BLaER1 treated with 17β-estradiol and CSF1 and Interleukin-3, amounts not matched to agents 10 nM and 100 nM (cell line): ENCODE measurements around the gene CETP.

ENCODE experiments used
- H3K27ac ChIP-seq, 11 experiments: shearing (Covaris generic); formaldehyde crosslinking; 2 replicates each; pipeline ENCODE4 v1.8.1; 2022
- H3K27me3 ChIP-seq, 11 experiments: shearing (Covaris generic); formaldehyde crosslinking; 2 replicates each; pipeline ENCODE4 v1.8.1; 2022
- H3K36me3 ChIP-seq, 11 experiments: shearing (Covaris generic); formaldehyde crosslinking; 2 replicates each; pipeline ENCODE4 v1.8.1; 2022
- H3K4me1 ChIP-seq, 10 experiments: shearing (Covaris generic); formaldehyde crosslinking; 2 replicates each; pipeline ENCODE4 v1.8.1; 2022
- H3K4me2 ChIP-seq, 11 experiments: shearing (Covaris generic); formaldehyde crosslinking; 2 replicates each; pipeline ENCODE4 v1.8.1; 2022
- H3K4me3 ChIP-seq, 10 experiments: shearing (Covaris generic); formaldehyde crosslinking; 2 replicates each; pipeline ENCODE4 v1.8.1; 2022
- H3K9ac ChIP-seq, 11 experiments: shearing (Covaris generic); formaldehyde crosslinking; 2 replicates each; pipeline ENCODE4 v1.8.1; 2022
- H3K9me3 ChIP-seq, 11 experiments: shearing (Covaris generic); formaldehyde crosslinking; replicated peaks in 1 of 11; 2 replicates each; pipeline ENCODE4 v1.8.1; 2022
- H4K20me1 ChIP-seq, 11 experiments: shearing (Covaris generic); formaldehyde crosslinking; 2 replicates each; pipeline ENCODE4 v1.8.1; 2022
- Cebpa-rat ChIP-seq, 11 experiments: shearing (Covaris generic); IDR thresholded peaks; 2 replicates each; pipeline ENCODE4 v1.8.1; 2022

CETP gene

DNA sequence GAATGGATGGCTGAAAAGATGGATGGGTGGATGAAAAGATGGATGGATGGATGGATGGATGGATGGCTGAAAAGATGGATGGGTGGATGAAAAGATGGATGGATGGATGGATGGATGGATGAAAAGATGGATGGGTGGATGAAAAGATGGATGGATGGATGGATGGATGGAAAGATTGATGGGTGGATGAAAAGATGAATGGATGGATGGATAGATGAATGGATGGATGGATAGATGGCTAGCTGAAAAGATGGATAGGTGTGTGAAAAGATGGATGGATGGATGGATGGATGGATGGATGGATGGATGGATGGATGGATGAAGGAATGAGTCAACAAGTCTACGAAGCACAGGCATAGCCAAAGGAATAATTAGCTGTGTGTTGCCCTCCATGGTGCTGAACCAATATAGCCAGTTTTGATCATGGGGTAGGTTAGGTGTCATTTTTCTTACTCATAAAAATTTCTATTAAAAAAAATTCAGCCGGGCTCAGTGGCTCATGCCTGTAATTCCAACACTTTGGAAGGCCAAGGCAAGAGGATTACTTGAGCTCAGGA is 68.7 kb downstream of the CETP start:
- Histone ChIP-seq H3K27ac (no peak overlapping the region), H3K4me2 (peak overlapping the region in 9 of 11 experiments; percentile 39 to 84 (median 65); a peak in 6 of 22 replicates), H3K27me3 (no peaks in the 10 kb centered on the region), H3K36me3 (peaks cover 11 to 79% (median 34%) of the 10 kb centered on the region in 11 experiments; a peak in 21 of 22 replicates), H3K9ac (no peak overlapping the region), H4K20me1 (no peaks in the 10 kb centered on the region), H3K9me3 (no peaks in the 10 kb centered on the region), H3K4me3 (no peak overlapping the region), H3K4me1 (peaks cover 24 to 75% (median 51%) of the 10 kb centered on the region in 10 experiments)
- no peak for TF ChIP-seq Cebpa-rat (IDR thresholded peaks at IDR 0.05)

DNA sequence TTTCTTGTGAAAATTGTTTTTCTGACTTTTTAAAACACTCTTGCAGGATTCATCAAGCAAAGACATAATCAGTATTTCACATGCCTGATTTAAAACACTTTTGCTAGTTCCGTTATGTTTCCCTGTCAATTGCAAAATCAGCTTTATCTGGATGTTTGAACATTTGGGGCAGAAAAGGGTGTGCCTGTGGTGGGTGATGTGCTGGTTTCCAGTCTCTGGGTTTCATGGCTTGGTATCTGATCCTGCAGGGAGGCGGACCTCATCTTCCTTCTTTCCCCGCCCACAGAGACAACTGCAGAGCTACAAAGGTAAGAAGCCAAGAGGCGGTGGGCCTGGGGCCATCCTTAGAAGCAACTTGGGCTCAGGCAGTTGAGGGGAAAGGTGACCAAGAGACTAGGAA is 69.4 kb downstream of the CETP start:
- Histone ChIP-seq H3K4me2 (peak overlapping the region; percentile 39 to 84 (median 64)), H3K9me3 (no peaks in the 10 kb centered on the region), H3K27ac (peak overlapping the region in 6 of 11 experiments; percentile 0 to 45 (median 20); a peak in 4 of 22 replicates), H3K27me3 (no peaks in the 10 kb centered on the region), H3K36me3 (peaks cover 11 to 79% (median 34%) of the 10 kb centered on the region in 11 experiments; a peak in 21 of 22 replicates), H3K4me3 (no peak overlapping the region), H3K9ac (0 out of 22 replicates have a peak overlapping the region, but pooled peaks of 2 of the 11 experiments have one; percentile 4 to 24), H3K4me1 (peaks cover 20 to 75% (median 55%) of the 10 kb centered on the region in 10 experiments), H4K20me1 (no peaks in the 10 kb centered on the region)
- TF ChIP-seq Cebpa-rat (IDR thresholded peaks at IDR 0.05) = no peak

DNA sequence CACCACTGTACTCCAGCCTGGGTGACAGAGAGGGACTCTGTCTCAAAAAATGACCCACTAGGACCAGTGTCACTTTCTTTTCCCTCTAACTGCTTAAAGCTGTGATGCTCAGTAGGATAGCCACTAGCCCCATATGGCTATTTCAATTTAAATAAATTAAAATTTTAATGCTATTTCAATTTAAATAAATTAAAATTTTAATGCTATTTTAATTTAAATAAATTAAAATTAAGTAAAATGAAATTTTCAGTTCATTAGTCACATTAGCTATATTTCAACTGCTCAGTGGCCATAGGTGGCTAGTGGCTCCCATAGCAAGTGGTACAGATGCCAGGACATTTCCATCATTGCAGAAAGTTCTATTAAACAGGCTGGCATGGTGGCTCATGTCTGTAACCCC is 70.6 kb downstream of the CETP start:
- Histone ChIP-seq H3K27ac (peak overlapping the region in 2 of 11 experiments; percentile 38 to 100; a peak in 3 of 22 replicates), H3K4me2 (peak overlapping the region in 8 of 11 experiments; percentile 20 to 97 (median 64); a peak in 10 of 22 replicates), H3K4me3 (no peak overlapping the region), H3K27me3 (no peaks in the 10 kb centered on the region), H4K20me1 (no peaks in the 10 kb centered on the region), H3K4me1 (peaks cover 28 to 81% (median 65%) of the 10 kb centered on the region in 10 experiments), H3K9me3 (no peaks in the 10 kb centered on the region), H3K9ac (no peak overlapping the region), H3K36me3 (peaks cover 11 to 69% (median 31%) of the 10 kb centered on the region in 11 experiments; a peak in 20 of 22 replicates)
- no peak for TF ChIP-seq Cebpa-rat (IDR thresholded peaks at IDR 0.05)

DNA sequence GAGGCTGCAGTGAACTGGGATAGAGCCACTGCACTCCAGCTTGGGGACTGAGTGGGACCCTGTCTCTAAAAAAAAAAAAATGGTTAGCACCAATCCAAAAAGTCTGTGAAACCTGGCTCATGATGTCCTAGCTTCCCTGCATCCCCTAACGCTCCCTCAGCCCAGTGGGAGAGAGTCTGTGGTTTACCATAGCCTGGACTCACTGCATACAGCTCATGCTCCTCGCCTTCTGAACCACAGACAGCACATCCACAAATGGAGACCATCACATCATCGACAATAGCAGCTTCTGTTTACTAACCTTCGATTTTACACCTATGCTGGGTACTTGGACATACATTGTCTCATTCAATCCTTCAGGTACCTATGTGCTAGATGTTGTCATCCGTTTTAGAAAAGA is 71.2 kb downstream of the CETP start:
- Histone ChIP-seq H3K4me2 (peak overlapping the region in 7 of 11 experiments; percentile 20 to 97 (median 33); a peak in 10 of 22 replicates), H3K36me3 (peaks cover 11 to 66% (median 29%) of the 10 kb centered on the region in 11 experiments; a peak in 20 of 22 replicates), H4K20me1 (no peaks in the 10 kb centered on the region), H3K27ac (peak overlapping the region in 5 of 11 experiments; percentile 9 to 100 (median 35); a peak in 8 of 22 replicates), H3K9me3 (no peaks in the 10 kb centered on the region), H3K4me1 (peaks cover 34 to 82% (median 70%) of the 10 kb centered on the region in 10 experiments), H3K27me3 (no peaks in the 10 kb centered on the region), H3K9ac (no peak overlapping the region), H3K4me3 (no peak overlapping the region)
- no peak for TF ChIP-seq Cebpa-rat (IDR thresholded peaks at IDR 0.05)
